ENCODE data around the gene IL1RL1.

IL1RL1 gene

DNA sequence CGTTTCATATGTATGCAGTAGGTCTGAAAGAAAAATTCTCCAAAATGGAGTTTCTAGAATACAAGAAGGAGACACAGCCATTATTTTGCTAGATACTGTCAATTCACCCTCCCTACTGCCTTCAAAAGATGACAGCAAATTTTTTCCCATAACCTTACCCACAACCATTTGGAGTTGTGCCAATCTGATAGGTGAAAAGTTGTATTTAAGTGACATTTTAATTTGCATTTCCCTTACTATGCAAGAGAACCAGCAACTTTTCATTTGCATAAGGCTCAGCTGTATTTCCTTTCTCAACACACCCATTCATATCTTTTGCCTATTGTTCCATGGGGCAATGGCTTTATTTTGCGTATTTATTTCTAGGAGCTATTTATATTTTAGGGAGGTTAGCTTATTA lies 80.2 kb downstream of the IL1RL1 start:
- DNase-seq (ENCODE audit: low read depth), result no peak
- TF ChIP-seq, protein P1, sequence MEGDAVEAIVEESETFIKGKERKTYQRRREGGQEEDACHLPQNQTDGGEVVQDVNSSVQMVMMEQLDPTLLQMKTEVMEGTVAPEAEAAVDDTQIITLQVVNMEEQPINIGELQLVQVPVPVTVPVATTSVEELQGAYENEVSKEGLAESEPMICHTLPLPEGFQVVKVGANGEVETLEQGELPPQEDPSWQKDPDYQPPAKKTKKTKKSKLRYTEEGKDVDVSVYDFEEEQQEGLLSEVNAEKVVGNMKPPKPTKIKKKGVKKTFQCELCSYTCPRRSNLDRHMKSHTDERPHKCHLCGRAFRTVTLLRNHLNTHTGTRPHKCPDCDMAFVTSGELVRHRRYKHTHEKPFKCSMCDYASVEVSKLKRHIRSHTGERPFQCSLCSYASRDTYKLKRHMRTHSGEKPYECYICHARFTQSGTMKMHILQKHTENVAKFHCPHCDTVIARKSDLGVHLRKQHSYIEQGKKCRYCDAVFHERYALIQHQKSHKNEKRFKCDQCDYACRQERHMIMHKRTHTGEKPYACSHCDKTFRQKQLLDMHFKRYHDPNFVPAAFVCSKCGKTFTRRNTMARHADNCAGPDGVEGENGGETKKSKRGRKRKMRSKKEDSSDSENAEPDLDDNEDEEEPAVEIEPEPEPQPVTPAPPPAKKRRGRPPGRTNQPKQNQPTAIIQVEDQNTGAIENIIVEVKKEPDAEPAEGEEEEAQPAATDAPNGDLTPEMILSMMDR (conservative IDR thresholded peaks at IDR 0.05; ENCODE audit: low read depth, low read length), result no peak
- H3K4me3 ChIP-seq (ENCODE audit: low read depth, low read length), result no peak overlapping the region

DNA sequence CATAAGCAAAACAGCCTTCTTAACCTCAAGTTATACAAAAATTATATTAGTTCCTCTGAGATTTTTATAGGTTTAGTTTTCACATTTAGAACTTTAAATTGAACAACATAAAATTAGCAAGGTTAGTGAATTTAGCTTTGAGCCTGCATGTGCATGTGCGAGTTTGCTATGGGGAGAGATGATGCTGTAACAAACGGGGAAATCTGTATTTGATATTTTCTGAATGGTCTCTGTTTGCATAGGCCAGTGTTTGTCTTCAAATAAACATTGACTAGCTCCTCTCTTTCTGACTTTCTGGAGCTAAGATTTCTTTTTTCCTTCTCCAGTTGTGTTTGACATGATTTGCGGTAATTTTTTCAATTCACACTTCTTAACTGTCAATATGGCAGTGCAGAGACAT lies 80.7 kb downstream of the IL1RL1 start:
- H3K4me3 ChIP-seq (ENCODE audit: low read depth, low read length), result no peak overlapping the region
- no peak for DNase-seq (ENCODE audit: low read depth)
- TF ChIP-seq, protein P1 (conservative IDR thresholded peaks at IDR 0.05; ENCODE audit: low read depth, low read length), result no peak

DNA sequence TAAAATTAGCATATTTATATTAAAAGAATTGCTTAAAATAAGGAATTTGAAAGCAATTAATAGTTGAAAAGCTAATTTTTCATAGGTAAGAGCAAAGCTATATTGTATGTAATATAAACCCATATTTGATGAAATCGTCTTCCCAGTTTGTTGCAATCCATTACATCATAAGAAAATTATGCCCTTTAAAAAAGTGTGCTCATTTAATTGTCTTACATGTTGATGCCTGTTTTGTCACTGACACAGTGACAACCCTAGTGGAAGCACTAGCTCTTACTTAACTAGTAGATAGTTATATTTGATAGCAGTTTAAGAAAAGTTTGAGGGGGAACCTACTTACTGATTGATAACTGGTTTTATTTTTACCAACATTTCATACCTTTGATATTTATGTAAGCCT lies 81.6 kb downstream of the IL1RL1 start:
- no peak overlapping the region for H3K4me3 ChIP-seq (ENCODE audit: low read depth, low read length)
- DNase-seq (ENCODE audit: low read depth), result no peak
- TF ChIP-seq, protein P1 (conservative IDR thresholded peaks at IDR 0.05; ENCODE audit: low read depth, low read length), result no peak

DNA sequence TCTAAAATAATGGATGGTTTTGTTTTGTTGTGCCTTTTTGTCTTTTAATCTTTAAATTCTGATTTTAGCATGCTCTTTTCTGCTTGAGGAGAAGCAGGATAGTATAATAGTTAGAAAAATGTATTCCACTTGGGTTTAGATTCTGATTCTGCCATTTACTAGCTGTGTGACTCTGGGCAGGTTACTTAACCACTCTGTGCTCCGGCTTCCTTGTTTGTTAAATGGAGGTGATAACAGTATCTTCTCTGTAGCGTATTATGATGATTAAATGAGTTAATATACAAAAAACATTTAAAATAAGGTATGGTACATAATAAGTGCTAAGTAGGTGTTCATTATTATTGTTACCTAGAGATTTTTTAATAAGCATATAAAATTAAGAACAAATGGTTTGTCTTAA lies 84.6 kb downstream of the IL1RL1 start:
- TF ChIP-seq, protein P1 (conservative IDR thresholded peaks at IDR 0.05; ENCODE audit: low read depth, low read length), result no peak
- no peak for DNase-seq (ENCODE audit: low read depth)
- H3K4me3 ChIP-seq (ENCODE audit: low read depth, low read length), result no peak overlapping the region

DNA sequence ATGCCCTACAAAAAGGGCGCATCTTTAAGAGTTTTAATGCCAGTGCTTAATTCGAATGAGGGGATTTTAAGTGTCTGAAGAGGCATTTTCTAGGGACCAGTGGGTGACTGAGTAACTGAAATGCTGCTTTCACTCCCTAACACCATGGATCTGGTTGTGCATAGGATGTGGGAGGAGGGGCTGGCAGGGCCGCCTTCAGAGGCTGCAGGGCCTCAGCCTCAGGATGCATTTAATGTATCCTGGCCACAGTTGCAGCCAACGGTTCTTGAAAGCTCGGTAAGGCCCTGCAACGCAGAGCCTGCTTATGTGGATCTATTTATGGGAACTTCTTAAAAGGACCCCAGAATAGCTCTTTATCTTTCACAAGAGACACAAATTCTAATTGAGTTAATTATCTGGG lies 85.8 kb downstream of the IL1RL1 start:
- TF ChIP-seq, protein P1 (conservative IDR thresholded peaks at IDR 0.05; ENCODE audit: low read depth, low read length), result no peak
- H3K4me3 ChIP-seq (ENCODE audit: low read depth, low read length), result no peak overlapping the region
- DNase-seq (ENCODE audit: low read depth), result no peak

DNA sequence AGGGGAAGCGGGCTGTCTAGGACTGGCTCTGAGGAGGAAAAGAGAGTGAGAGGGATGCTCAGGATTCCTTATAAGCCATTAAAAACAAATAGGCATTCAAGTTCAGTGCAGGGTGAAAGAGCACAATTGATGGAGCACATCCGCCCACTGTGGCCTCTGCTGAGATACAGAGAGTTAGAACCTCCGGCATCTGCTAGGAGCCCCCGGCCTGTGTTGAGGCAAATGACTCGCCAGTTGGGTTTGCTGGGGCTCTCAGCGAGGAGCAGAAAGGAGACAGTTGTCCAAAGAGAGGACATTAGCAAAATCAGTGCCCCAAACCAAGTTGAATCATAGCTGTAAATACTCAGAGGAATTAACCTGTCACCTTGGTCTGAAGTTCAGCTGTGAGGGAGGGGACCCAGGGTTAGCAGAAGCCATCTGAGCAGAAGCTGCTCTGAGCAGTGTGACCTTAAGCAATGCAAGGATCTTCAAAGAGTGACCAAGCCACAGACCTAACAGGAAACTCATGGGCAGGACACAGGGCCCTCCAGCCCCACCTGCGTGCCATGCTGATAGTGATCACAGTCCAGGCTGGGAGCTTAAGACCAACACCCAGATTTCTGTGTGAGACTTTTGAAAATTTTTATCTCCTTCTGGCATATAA lies 88.3 kb downstream of the IL1RL1 start:
- TF ChIP-seq, protein P1 (conservative IDR thresholded peaks at IDR 0.05; ENCODE audit: low read depth, low read length), result no peak
- no peak for DNase-seq (ENCODE audit: low read depth)
- H3K4me3 ChIP-seq (ENCODE audit: low read depth, low read length), result no peak overlapping the region

DNA sequence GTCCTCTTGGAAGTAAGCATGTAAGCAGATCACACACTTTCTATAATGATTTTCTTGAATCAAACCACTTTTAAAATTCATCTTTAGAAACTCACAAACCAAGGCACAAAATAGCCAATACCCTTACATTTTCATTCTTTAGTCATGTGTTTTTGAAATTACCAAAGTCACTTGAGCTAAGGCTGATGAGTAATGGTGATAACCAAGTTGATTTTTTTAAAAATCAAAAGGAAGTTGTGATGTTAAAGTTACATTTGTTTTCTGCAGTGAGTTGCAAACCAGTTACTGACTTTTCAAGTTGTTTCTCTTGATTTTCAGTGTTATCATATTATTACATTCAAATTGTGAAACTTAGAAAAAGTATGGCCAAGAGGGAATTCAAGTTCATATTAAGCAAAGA lies 90.1 kb downstream of the IL1RL1 start:
- peak; percentile 7 for DNase-seq (ENCODE audit: low read depth)
- TF ChIP-seq, protein P1 (conservative IDR thresholded peaks at IDR 0.05; ENCODE audit: low read depth, low read length), result no peak
- no peak overlapping the region for H3K4me3 ChIP-seq (ENCODE audit: low read depth, low read length)

All from choroid plexus epithelial cell (primary cell).